SKM-1 treated with dmso at 0.1 percent for 144 hours (cell line): ENCODE data around the gene CDK2AP2.

Experiments used
- DNase-seq: peaks from one replicate; lab custom pipeline; 2025; ENCODE audit not compliant: unreplicated experiment; lab: John Stamatoyannopoulos, UW

CDK2AP2 gene

DNA sequence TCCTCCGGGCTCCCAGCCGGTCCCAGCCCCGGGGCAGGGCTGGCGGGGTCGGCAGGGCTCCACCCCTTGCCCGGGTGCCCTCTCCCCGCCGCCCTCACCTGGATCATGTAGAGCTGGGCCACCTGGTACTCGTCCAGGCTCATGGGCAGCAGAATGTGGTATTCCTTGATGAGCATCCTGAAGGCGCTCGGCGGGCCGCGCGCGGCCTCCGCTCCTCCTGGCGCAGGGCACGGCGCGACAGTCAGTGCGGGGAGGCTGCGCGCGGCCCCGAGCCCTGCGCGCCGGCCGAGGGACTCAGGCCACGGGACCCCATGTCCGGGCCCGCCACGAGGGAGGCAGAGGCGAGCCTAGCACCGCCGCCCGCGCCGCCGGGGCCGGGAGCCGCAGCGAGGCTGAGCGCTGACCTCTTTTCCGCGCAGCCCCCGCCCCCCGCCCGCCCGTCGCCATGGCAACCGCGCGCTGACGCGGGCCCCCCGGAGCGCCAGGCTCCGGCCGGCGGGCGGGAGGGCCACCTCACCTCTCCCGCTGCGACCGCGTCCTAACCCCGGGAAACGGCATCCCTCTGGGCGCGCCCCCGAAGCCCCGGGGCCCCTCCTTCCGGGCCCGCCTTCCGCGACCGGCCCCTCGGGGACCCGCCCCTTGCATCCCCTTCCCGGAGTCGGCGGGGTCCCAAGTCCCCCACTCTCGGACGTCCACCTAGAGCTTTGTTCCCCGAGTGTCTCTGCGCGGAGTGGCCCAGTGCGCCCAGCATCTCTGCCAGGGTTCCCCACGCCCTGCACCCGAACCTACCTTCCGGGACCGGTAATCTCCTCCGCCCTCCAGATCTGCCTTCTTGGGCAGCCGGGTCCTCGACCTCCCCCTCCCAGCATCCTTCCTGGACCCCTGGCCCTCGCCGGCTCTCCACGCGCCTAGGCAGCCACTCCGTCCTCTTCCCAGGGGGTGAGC lies 3.7 kb downstream of the CDK2AP2 start:
- DNase-seq, result no peak

GRCh38 chr11:67503119-67504004 lies 4.6 kb downstream of the CDK2AP2 start:
- no peak for DNase-seq

GRCh38 chr11:67502328-67502979 lies 5.5 kb downstream of the CDK2AP2 start:
- DNase-seq, result no peak

GRCh38 chr11:67501854-67502253 lies 6.1 kb downstream of the CDK2AP2 start:
- DNase-seq, result no peak

GRCh38 chr11:67500831-67501715 lies 6.9 kb downstream of the CDK2AP2 start:
- DNase-seq, result peak; percentile 81

- DNase-seq, result no peak
These were observed 7.5 kb downstream of the CDK2AP2 start for GRCh38 chr11:67500484-67500821.

- DNase-seq, result no peak
These were observed 8.0 kb downstream of the CDK2AP2 start for GRCh38 chr11:67499808-67500483.

DNA sequence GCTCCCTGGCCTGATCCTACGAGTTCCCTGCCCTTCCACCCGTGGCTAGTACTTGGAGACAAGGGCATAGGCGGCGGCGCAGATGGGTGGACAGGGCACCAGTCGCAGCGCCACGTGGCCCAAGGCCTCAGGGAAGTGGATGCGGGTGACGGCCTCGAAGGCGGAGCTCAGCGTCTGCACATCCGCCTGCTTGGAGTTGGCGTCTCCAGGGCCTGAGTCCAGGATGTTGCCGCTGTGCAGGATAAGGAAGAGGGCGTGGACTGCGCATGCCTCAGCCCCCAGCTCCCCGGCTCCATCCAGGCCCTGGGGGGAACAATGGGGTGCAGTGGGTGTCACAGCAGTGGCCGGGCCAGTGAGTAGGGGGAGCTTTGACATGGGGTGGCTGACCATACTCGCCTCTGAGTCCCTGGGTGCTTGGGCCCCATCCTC lies 9.4 kb downstream of the CDK2AP2 start:
- no peak for DNase-seq

DNA sequence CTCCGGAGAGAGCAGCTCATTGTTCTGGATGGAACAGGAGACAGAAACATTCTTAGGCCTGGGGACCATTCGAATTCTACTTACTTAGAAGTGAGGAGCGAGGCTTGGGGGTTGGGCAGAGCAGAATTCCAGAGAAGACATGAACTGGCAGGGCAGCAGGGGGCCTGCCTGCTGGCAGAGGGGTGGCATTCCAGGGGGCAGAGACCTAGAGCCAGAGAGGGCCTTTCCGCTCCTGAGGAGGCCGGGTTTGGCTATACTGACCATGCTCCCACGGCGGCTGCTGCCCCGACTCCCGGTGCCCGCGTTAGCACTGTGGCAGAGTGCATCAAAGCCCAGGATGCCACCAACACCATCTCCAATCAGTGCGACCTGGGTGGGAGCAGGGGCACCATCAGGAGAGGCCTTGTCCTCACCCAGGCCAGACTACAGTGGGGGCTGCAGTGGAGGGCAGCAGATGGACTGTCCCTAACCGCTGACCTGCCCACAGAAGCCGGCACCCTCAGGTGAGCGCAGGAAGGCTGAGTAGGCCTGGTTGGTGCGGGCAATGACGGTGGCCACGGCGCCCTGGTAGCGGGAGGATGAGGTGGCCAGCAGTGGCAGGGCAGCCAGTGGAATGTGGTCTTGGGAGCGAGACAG lies 10.2 kb downstream of the CDK2AP2 start:
- DNase-seq, result no peak

- DNase-seq, result no peak
These were observed 11.8 kb downstream of the CDK2AP2 start for GRCh38 chr11:67496113-67496512.

- no peak for DNase-seq
These were observed 12.5 kb downstream of the CDK2AP2 start for GRCh38 chr11:67495234-67496005.

DNA sequence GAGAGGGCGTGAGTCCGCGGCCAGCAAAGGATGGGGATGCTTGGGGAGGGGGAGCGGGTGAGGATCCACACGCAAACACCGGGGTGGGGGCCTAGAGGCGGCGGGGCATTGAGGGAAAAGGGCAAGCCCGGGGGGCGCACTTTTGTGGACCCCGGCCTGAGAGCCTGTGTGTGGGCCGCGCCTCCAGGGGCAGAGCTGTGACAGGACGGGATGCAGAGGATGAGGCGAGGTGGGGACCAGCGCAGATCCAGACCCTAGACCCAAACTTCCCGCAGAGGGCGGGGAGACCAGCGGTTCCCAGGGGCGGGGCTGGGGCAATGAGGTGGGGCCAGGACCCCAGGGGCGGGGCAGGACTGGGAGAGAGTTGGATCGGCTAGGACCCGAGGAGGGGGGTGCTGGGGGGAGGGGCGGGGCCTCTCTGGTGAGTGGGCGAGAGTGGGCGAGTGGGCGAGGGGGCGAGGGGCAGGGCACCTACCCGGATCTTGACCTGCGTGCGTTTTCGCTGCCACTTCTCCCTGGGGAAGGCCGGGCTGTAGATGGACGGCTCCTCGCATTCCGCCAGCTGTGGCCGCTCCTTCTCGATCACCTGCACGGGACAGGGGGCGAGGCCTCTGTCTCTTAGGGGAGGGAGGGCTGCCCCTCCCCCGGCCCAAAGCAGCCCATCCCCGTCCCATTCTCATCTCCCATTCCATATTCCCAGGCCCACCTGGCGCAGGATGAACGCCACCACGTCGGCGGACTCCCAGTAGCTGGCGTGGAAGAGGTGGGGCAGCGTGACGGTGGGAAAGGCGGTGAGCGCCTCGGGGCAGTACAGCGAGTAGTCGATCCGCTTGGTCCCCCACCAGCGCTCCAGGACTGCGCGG lies 13.4 kb downstream of the CDK2AP2 start:
- no peak for DNase-seq

GRCh38 chr11:67493548-67494370 lies 14.2 kb downstream of the CDK2AP2 start:
- no peak for DNase-seq

GRCh38 chr11:67492801-67493547 lies 15.0 kb downstream of the CDK2AP2 start:
- no peak for DNase-seq

GRCh38 chr11:67492069-67492727 lies 15.8 kb downstream of the CDK2AP2 start:
- no peak for DNase-seq
